Measurements from ENCODE around the gene ZNF219. TPM values are rescaled to one million over a fixed set of nuclear protein-coding genes. Genes with fewer than 3 reads are reported as not detected.

The ZNF219 gene
- total RNA-seq, 2 experiments from 2014 or later, result 2.8 to 3.1 TPM

- no peak overlapping the region for H3K27ac Mint-ChIP-seq
- H3K4me3 Mint-ChIP-seq, result no peak overlapping the region
- H3K4me1 Mint-ChIP-seq (ENCODE audit: low read depth), result no peaks in the 10 kb centered on the region
- ChIA-PET POLR2A (no interaction called here), CTCF (interaction anchor here (1.0 to 2.9 kb wide), 3 partner anchors 9 to 47 kb away, joined by 3 to 11 read pairs (median 6); partner anchors contain the start of gene ARHGEF40)
- ATAC-seq (no peak), DNase-seq (no peak)
- H3K27me3 Mint-ChIP-seq (ENCODE audit: low read depth), result peaks cover 48% of the 10 kb centered on the region
- no peaks in the 10 kb centered on the region for H3K36me3 Mint-ChIP-seq (ENCODE audit: low read depth)
- no peaks in the 10 kb centered on the region for H3K9me3 Mint-ChIP-seq (ENCODE audit: insufficient read depth)
Measured at GRCh38 chr14:21061347-21061668, 37.1 kb downstream of the ZNF219 start.

- ChIA-PET CTCF (interaction anchor here (1.9 to 2.9 kb wide), 2 partner anchors 31 to 46 kb away, joined by 6 to 11 read pairs; no protein-coding TSS in a partner anchor), POLR2A (no interaction called here)
- Mint-ChIP-seq H3K27me3 (ENCODE audit: low read depth) (peaks cover 44% of the 10 kb centered on the region), H3K36me3 (ENCODE audit: low read depth) (no peaks in the 10 kb centered on the region), H3K4me1 (ENCODE audit: low read depth) (no peaks in the 10 kb centered on the region), H3K9me3 (ENCODE audit: insufficient read depth) (no peaks in the 10 kb centered on the region), H3K4me3 (no peak overlapping the region), H3K27ac (no peak overlapping the region)
- ATAC-seq (no peak), DNase-seq (no peak)
Measured at GRCh38 chr14:21060614-21061346, 37.7 kb downstream of the ZNF219 start.

- ATAC-seq, result no peak
- DNase-seq, result no peak
- Mint-ChIP-seq H3K27me3 (ENCODE audit: low read depth) (peaks cover 38% of the 10 kb centered on the region), H3K9me3 (ENCODE audit: insufficient read depth) (no peaks in the 10 kb centered on the region), H3K4me1 (ENCODE audit: low read depth) (no peaks in the 10 kb centered on the region), H3K27ac (no peak overlapping the region), H3K36me3 (ENCODE audit: low read depth) (no peaks in the 10 kb centered on the region), H3K4me3 (no peak overlapping the region)
- ChIA-PET CTCF (interaction anchor here (1.8 to 2.9 kb wide), 2 partner anchors 45 kb away, joined by 4 to 11 read pairs; no protein-coding TSS in a partner anchor), POLR2A (no interaction called here)
Measured at GRCh38 chr14:21059842-21060613, 38.4 kb downstream of the ZNF219 start.

GRCh38 chr14:21058903-21059302 lies 39.6 kb downstream of the ZNF219 start:
- no peaks in the 10 kb centered on the region for H3K9me3 Mint-ChIP-seq (ENCODE audit: insufficient read depth)
- H3K27me3 Mint-ChIP-seq (ENCODE audit: low read depth), result peaks cover 37% of the 10 kb centered on the region
- H3K36me3 Mint-ChIP-seq (ENCODE audit: low read depth), result no peaks in the 10 kb centered on the region
- CTCF ChIA-PET, result interaction anchor here (1.0 to 1.8 kb wide), 2 partner anchors 18 to 44 kb away, joined by 3 to 4 read pairs; no protein-coding TSS in a partner anchor
- no peak overlapping the region for H3K4me3 Mint-ChIP-seq
- DNase-seq (no peak), ATAC-seq (no peak)
- no peak overlapping the region for H3K27ac Mint-ChIP-seq
- no peaks in the 10 kb centered on the region for H3K4me1 Mint-ChIP-seq (ENCODE audit: low read depth)
- POLR2A ChIA-PET, result no interaction called here

- no peak for DNase-seq
- H3K27ac Mint-ChIP-seq, result no peak within 1 kb of the TSS
- no peaks in the 10 kb centered on the region for H3K36me3 Mint-ChIP-seq (ENCODE audit: low read depth)
- CTCF ChIA-PET, result interaction anchor here (1.0 to 1.8 kb wide), 2 partner anchors 17 to 43 kb away, joined by 3 to 4 read pairs; no protein-coding TSS in a partner anchor
- peaks cover 30% of the 10 kb centered on the region for H3K27me3 Mint-ChIP-seq (ENCODE audit: low read depth)
- ATAC-seq, result peak; percentile 33
- no peaks in the 10 kb centered on the region for H3K9me3 Mint-ChIP-seq (ENCODE audit: insufficient read depth)
- no peak within 1 kb of the TSS for H3K4me3 Mint-ChIP-seq
- H3K4me1 Mint-ChIP-seq (ENCODE audit: low read depth), result no peaks in the 10 kb centered on the region
- POLR2A ChIA-PET, result no interaction called here
Measured at GRCh38 chr14:21057803-21058675, 40.4 kb downstream of the ZNF219 start, which contains the start of gene RNASE8. Gene RNASE8, plus strand, starts transcription at chr14:21057822. Its CDS starts 71 bp downstream, at chr14:21057893.

- Mint-ChIP-seq H3K36me3 (ENCODE audit: low read depth) (no peaks in the 10 kb centered on the region), H3K9me3 (ENCODE audit: insufficient read depth) (no peaks in the 10 kb centered on the region), H3K4me3 (no peak overlapping the region), H3K27me3 (ENCODE audit: low read depth) (peaks cover 28% of the 10 kb centered on the region), H3K4me1 (ENCODE audit: low read depth) (no peaks in the 10 kb centered on the region), H3K27ac (no peak overlapping the region)
- POLR2A ChIA-PET, result no interaction called here
- DNase-seq (no peak), ATAC-seq (no peak)
- CTCF ChIA-PET, result interaction anchor here (1.2 to 1.3 kb wide), 3 partner anchors 12 to 48 kb away, joined by 3 to 4 read pairs (median 3); no protein-coding TSS in a partner anchor
Measured at GRCh38 chr14:21056520-21057163, 41.8 kb downstream of the ZNF219 start.

- ATAC-seq, result no peak
- H3K4me3 Mint-ChIP-seq, result no peak overlapping the region
- CTCF ChIA-PET, result interaction anchor here (1.2 kb wide), 1 partner anchor 15 kb away, joined by 3 read pairs; no protein-coding TSS in a partner anchor
- peaks cover 22% of the 10 kb centered on the region for H3K27me3 Mint-ChIP-seq (ENCODE audit: low read depth)
- H3K4me1 Mint-ChIP-seq (ENCODE audit: low read depth), result no peaks in the 10 kb centered on the region
- DNase-seq, result no peak
- no peak overlapping the region for H3K27ac Mint-ChIP-seq
- no peaks in the 10 kb centered on the region for H3K36me3 Mint-ChIP-seq (ENCODE audit: low read depth)
- no peaks in the 10 kb centered on the region for H3K9me3 Mint-ChIP-seq (ENCODE audit: insufficient read depth)
- POLR2A ChIA-PET, result no interaction called here
Measured at GRCh38 chr14:21055432-21056117, 42.9 kb downstream of the ZNF219 start.

GRCh38 chr14:21054768-21055145 lies 43.7 kb downstream of the ZNF219 start:
- Mint-ChIP-seq H3K4me3 (no peak overlapping the region), H3K36me3 (ENCODE audit: low read depth) (no peaks in the 10 kb centered on the region), H3K9me3 (ENCODE audit: insufficient read depth) (no peaks in the 10 kb centered on the region), H3K27me3 (ENCODE audit: low read depth) (peaks cover 21% of the 10 kb centered on the region), H3K4me1 (ENCODE audit: low read depth) (no peaks in the 10 kb centered on the region), H3K27ac (no peak overlapping the region)
- DNase-seq (no peak), ATAC-seq (no peak)
- CTCF ChIA-PET, result no interaction called here
- POLR2A ChIA-PET, result no interaction called here

GRCh38 chr14:21054123-21054767 lies 44.2 kb downstream of the ZNF219 start:
- ATAC-seq, result peak; percentile 51
- H3K27me3 Mint-ChIP-seq (ENCODE audit: low read depth), result peaks cover 23% of the 10 kb centered on the region
- H3K4me1 Mint-ChIP-seq (ENCODE audit: low read depth), result no peaks in the 10 kb centered on the region
- POLR2A ChIA-PET, result no interaction called here
- H3K27ac Mint-ChIP-seq, result no peak overlapping the region
- H3K9me3 Mint-ChIP-seq (ENCODE audit: insufficient read depth), result no peaks in the 10 kb centered on the region
- no peak overlapping the region for H3K4me3 Mint-ChIP-seq
- CTCF ChIA-PET, result interaction anchor here (0.7 kb wide), 1 partner anchor 65 kb away, joined by 3 read pairs; no protein-coding TSS in a partner anchor
- H3K36me3 Mint-ChIP-seq (ENCODE audit: low read depth), result no peaks in the 10 kb centered on the region
- no peak for DNase-seq

- CTCF ChIA-PET, result interaction anchor here (0.7 kb wide), 1 partner anchor 64 kb away, joined by 3 read pairs; no protein-coding TSS in a partner anchor
- DNase-seq, result no peak
- POLR2A ChIA-PET, result no interaction called here
- Mint-ChIP-seq H3K27me3 (ENCODE audit: low read depth) (peaks cover 23% of the 10 kb centered on the region), H3K27ac (no peak overlapping the region), H3K36me3 (ENCODE audit: low read depth) (no peaks in the 10 kb centered on the region), H3K9me3 (ENCODE audit: insufficient read depth) (no peaks in the 10 kb centered on the region), H3K4me3 (no peak overlapping the region), H3K4me1 (ENCODE audit: low read depth) (no peaks in the 10 kb centered on the region)
- ATAC-seq, result no peak
Measured at GRCh38 chr14:21053184-21054122, 45.0 kb downstream of the ZNF219 start.

Data from activated CD8-positive, alpha-beta T cell treated with anti-CD3 and anti-CD28 coated beads, Interleukin-2, amount 10 ng/mL, durations not matched to agents 7 days and 5 days (primary cell).